Smooth muscle cell of the coronary artery (primary cell): ENCODE results near the gene KCTD7. TPM values are rescaled to one million over a fixed set of nuclear protein-coding genes. Genes with fewer than 3 reads are reported as not detected.

Experiments used
- total RNA-seq: library from RNA; depleted of rRNA; stranded (reverse); fragments of >200 nt; gene quantifications from 2 replicates; pipeline ENCODE4 v1.2.3, GENCODE V29; 2014; ENCODE audit warnings: low replicate concordance

Gene KCTD7
- total RNA-seq: 5.3 and 23.5 TPM in 2 replicates

DNA sequence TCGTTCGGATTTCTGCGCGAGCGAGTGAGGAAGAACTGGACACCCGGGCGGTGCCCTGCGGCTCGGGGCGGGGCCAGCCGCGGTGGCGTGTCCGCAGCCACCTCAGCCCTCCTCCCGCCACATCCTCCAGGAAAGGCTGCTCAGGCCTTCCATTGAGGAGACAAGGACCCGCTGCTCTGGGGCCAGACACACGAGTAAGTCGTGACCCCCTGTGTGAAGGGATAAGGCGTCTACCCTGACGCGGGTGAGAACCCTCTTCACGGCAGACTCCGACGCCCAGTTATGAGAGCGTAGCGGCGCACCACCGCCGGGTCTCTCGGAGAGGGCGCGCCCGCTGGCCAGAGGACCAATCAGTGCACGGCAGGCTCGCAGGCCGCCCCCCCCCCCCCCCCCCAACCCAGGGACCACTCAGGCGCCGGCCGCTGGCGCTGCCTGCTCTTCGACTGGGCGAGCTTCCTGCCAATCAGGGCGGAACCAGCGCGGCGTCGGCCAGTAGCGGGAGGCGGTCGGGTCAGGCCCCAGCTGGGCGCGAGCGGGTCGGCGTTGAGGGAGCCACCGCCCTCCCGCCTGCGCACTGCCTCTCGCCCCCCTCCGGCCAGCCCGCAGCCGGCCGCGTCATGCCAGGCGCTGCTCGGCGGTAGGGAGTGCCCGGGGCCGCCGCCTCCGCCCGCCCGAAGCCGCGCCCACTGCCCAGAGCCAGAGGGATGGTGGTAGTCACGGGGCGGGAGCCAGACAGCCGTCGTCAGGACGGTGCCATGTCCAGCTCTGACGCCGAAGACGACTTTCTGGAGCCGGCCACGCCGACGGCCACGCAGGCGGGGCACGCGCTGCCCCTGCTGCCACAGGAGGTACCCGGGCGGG, at the start of gene KCTD7:
Gene KCTD7, plus strand, starts transcription at position 521 of the 861 bp plus-strand sequence. Its CDS starts 184 bp downstream, at position 705.

Other genes with a start within 250 kb of the KCTD7 start
- gene RABGEF1, start 111.9 kb downstream of the KCTD7 start, total RNA-seq: 25.6 and 47.0 TPM in 2 replicates